Effector CD8-positive, alpha-beta T cell (primary cell): Measurements from ENCODE around the gene TNNI3K.

Source experiments
- DNase-seq: peaks from one replicate; lab custom pipeline; 2025; lab: John Stamatoyannopoulos, UW

Gene TNNI3K

GRCh38 chr1:74436078-74436477 lies 200.9 kb downstream of the TNNI3K start:
- DNase-seq: no peak

GRCh38 chr1:74437035-74437434 lies 201.8 kb downstream of the TNNI3K start:
- no peak for DNase-seq

GRCh38 chr1:74452035-74452434 lies 216.8 kb downstream of the TNNI3K start:
- no peak for DNase-seq

- DNase-seq: no peak
These were observed 218.1 kb downstream of the TNNI3K start for GRCh38 chr1:74453277-74453676.

- DNase-seq: no peak
These were observed 220.2 kb downstream of the TNNI3K start for GRCh38 chr1:74455390-74455789.

GRCh38 chr1:74457253-74457652 lies 222.1 kb downstream of the TNNI3K start:
- DNase-seq: no peak

GRCh38 chr1:74463333-74463988 lies 228.3 kb downstream of the TNNI3K start:
- no peak for DNase-seq

- no peak for DNase-seq
These were observed 228.8 kb downstream of the TNNI3K start for GRCh38 chr1:74464037-74464436.

GRCh38 chr1:74465193-74465681 lies 230.1 kb downstream of the TNNI3K start:
- no peak for DNase-seq

- DNase-seq: no peak
These were observed 232.7 kb downstream of the TNNI3K start for GRCh38 chr1:74467786-74468377.

- DNase-seq: no peak
These were observed 233.9 kb downstream of the TNNI3K start for GRCh38 chr1:74468982-74469603.

- no peak for DNase-seq
These were observed 235.1 kb downstream of the TNNI3K start for GRCh38 chr1:74470251-74470650.

GRCh38 chr1:74470936-74471335 lies 235.7 kb downstream of the TNNI3K start:
- no peak for DNase-seq

- DNase-seq: no peak
These were observed 236.3 kb downstream of the TNNI3K start for GRCh38 chr1:74471470-74471869.

GRCh38 chr1:74474585-74474984 lies 239.4 kb downstream of the TNNI3K start:
- DNase-seq: no peak

- DNase-seq: no peak
These were observed 243.8 kb downstream of the TNNI3K start for GRCh38 chr1:74478979-74479378.

- DNase-seq: no peak
These were observed 244.9 kb downstream of the TNNI3K start for GRCh38 chr1:74480068-74480467.

GRCh38 chr1:74481607-74482006 lies 246.4 kb downstream of the TNNI3K start:
- no peak for DNase-seq

GRCh38 chr1:74485622-74486021 lies 250.4 kb downstream of the TNNI3K start:
- no peak for DNase-seq

- DNase-seq: no peak
These were observed 250.8 kb downstream of the TNNI3K start for GRCh38 chr1:74486036-74486435.

GRCh38 chr1:74496669-74497068 lies 261.5 kb downstream of the TNNI3K start:
- no peak for DNase-seq

- DNase-seq: no peak
These were observed 263.7 kb downstream of the TNNI3K start for GRCh38 chr1:74498901-74499300.

GRCh38 chr1:74502432-74502831 lies 267.2 kb downstream of the TNNI3K start:
- no peak for DNase-seq
